CD8-positive, alpha-beta memory T cell (primary cell): ENCODE results near the gene TNFAIP1. TPM values are rescaled to one million over a fixed set of nuclear protein-coding genes. Genes with fewer than 3 reads are reported as not detected.
A peak's percentile ranks its signal among the peaks of the same experiment; 100 is the strongest.
"Not testable (repeated sequence)": the region's sequence is repeated elsewhere in the genome, so short reads cannot be mapped to it uniquely, and the experiment has no call there.

Experiments used
- CTCF ChIA-PET: fragments of 350-600 bp; sonication (Branson Sonifier 250); formaldehyde crosslinking; loops from one replicate; lab custom pipeline; 2021; ENCODE audit warnings: antibody characterized with exemption; lab: Charles Lee
- POLR2A ChIA-PET: fragments of 350-600 bp; sonication (Branson Sonifier 250); formaldehyde crosslinking; loops from one replicate; lab custom pipeline; 2021; ENCODE audit warnings: antibody characterized with exemption; lab: Charles Lee
- DNase-seq, 5 donors: peaks; one replicate each; pipeline versions ENCODE4 v3.0.0 to v3.0.0-alpha.2; 2020 to 2022; ENCODE audit warnings: mixed read lengths in 1 of 5
- H3K27ac ChIP-seq: one replicate; pipeline ENCODE4 v1.7.0; 2013; ENCODE audit warnings: low read depth, mild to moderate bottlenecking, low read length, moderate library complexity
- H3K27me3 ChIP-seq: 2 replicates; pipeline ENCODE4 v1.7.0; 2013; ENCODE audit warnings: low read length, mild to moderate bottlenecking; ENCODE audit not compliant: insufficient read depth, poor library complexity, severe bottlenecking
- H3K36me3 ChIP-seq: 2 replicates; pipeline ENCODE4 v1.7.0; 2013; ENCODE audit warnings: mild to moderate bottlenecking, low read length, moderate library complexity; ENCODE audit not compliant: insufficient read depth
- H3K4me1 ChIP-seq: 2 replicates; pipeline ENCODE4 v1.7.0; 2013; ENCODE audit warnings: mild to moderate bottlenecking, low read length, moderate library complexity; ENCODE audit not compliant: insufficient read depth
- H3K4me3 ChIP-seq: 2 replicates; pipeline ENCODE4 v1.7.0; 2013; ENCODE audit warnings: mild to moderate bottlenecking, low read length
- H3K9me3 ChIP-seq: 2 replicates; pipeline ENCODE4 v1.7.0; 2013; ENCODE audit warnings: mild to moderate bottlenecking, low read length
- H3K27ac Mint-ChIP-seq, 8 donors: one replicate each; pipeline ENCODE4 v1.8.0; 2020 to 2021; ENCODE audit warnings: mixed read lengths in 8 of 8, mild to moderate bottlenecking in 6 of 8, inconsistent platforms in 3 of 8, moderate library complexity in 3 of 8
- H3K27me3 Mint-ChIP-seq, 2 donors: one replicate each; pipeline ENCODE4 v1.8.0; 2020 to 2021; ENCODE audit warnings: mixed read lengths in 2 of 2, mild to moderate bottlenecking in 1 of 2, moderate library complexity in 1 of 2
- H3K36me3 Mint-ChIP-seq, 3 donors: one replicate each; pipeline ENCODE4 v1.8.0; 2020 to 2021; ENCODE audit warnings: mixed read lengths in 3 of 3, inconsistent platforms in 1 of 3, mild to moderate bottlenecking in 1 of 3
- H3K4me1 Mint-ChIP-seq, 3 donors: one replicate each; pipeline ENCODE4 v1.8.0; 2020 to 2021; ENCODE audit warnings: mixed read lengths in 3 of 3, inconsistent platforms in 1 of 3, mild to moderate bottlenecking in 1 of 3
- H3K4me3 Mint-ChIP-seq, 7 donors: one replicate each; pipeline ENCODE4 v1.8.0; 2020 to 2021; ENCODE audit warnings: mixed read lengths in 7 of 7, mild to moderate bottlenecking in 6 of 7, moderate library complexity in 4 of 7, inconsistent platforms in 2 of 7
- H3K9me3 Mint-ChIP-seq, 5 donors: one replicate each; pipeline ENCODE4 v1.8.0; 2020 to 2022; ENCODE audit warnings: mixed read lengths in 5 of 5, mild to moderate bottlenecking in 3 of 5, moderate library complexity in 2 of 5, inconsistent platforms in 1 of 5
- polyA plus RNA-seq: library from polyadenylated mRNA; unstranded; fragments of 300-500 nt; fragmentation: Illumina TruSeq; gene quantifications from one replicate; pipeline ENCODE4 v1.2.3, GENCODE V29; 2021
- total RNA-seq, 2 experiments: library from RNA; stranded (reverse); gene quantifications; one replicate each; pipeline ENCODE4 v1.2.3, GENCODE V29; 2021

TNFAIP1 gene
- total RNA-seq (10 to 100 TPM; 29.0 to 30.6 TPM), polyA plus RNA-seq (10.6 TPM)

GRCh38 chr17:28335201-28335958, at the start of gene TNFAIP1, which contains the start of gene IFT20:
Gene TNFAIP1, plus strand, starts transcription at chr17:28335761. Its CDS starts 3,761 bp downstream, at chr17:28339522.
Gene IFT20, minus strand, starts transcription at chr17:28335472. Its CDS starts 3,487 bp downstream, at chr17:28331985.
- POLR2A ChIA-PET = interaction anchor here (0.6 to 2.5 kb wide), 13 partner anchors 15 to 617 kb away, joined by 3 to 62 read pairs (median 5); partner anchors contain the start of genes BLTP2, PHF12, POLDIP2 and RPL23A
- Histone ChIP-seq H3K27ac (peak within 1 kb of the TSS; percentile 98), H3K4me3 (peak within 1 kb of the TSS; percentile 86), H3K36me3 (no peaks in the 10 kb centered on the region), H3K4me1 (peaks cover 31% of the 10 kb centered on the region), H3K27me3 (no peaks in the 10 kb centered on the region), H3K9me3 (no peaks in the 10 kb centered on the region)
- H3K36me3 Mint-ChIP-seq = peaks cover 0 to 45% (median 4%) of the 10 kb centered on the region in 3 donors
- H3K9me3 Mint-ChIP-seq = no peaks in the 10 kb centered on the region
- no peaks in the 10 kb centered on the region for H3K27me3 Mint-ChIP-seq
- H3K4me1 Mint-ChIP-seq = peaks cover 39 to 56% (median 50%) of the 10 kb centered on the region in 3 donors
- peak; percentile 95 to 99 (median 97) for DNase-seq
- peak within 1 kb of the TSS; percentile 92 to 99 (median 96) for H3K27ac Mint-ChIP-seq
- CTCF ChIA-PET = interaction anchor here (0.7 to 3.7 kb wide), 12 partner anchors 10 to 618 kb away, joined by 3 to 30 read pairs (median 3); partner anchors contain the start of gene POLDIP2
- H3K4me3 Mint-ChIP-seq = peak within 1 kb of the TSS; percentile 90 to 99 (median 96)

GRCh38 chr17:28285965-28286364, 49.6 kb upstream of the TNFAIP1 start:
- H3K4me3 ChIP-seq = no peak overlapping the region
- no peak for DNase-seq
- Mint-ChIP-seq H3K27ac (no peak overlapping the region), H3K4me3 (no peak overlapping the region), H3K36me3 (no peaks in the 10 kb centered on the region), H3K4me1 (no peaks in the 10 kb centered on the region), H3K9me3 (no peaks in the 10 kb centered on the region), H3K27me3 (peaks cover 3 to 4% of the 10 kb centered on the region in 2 donors)
- no peak overlapping the region for H3K27ac ChIP-seq
- POLR2A ChIA-PET = no interaction called here
- CTCF ChIA-PET = no interaction called here
- no peaks in the 10 kb centered on the region for H3K36me3 ChIP-seq
- no peaks in the 10 kb centered on the region for H3K4me1 ChIP-seq
- H3K9me3 ChIP-seq = no peaks in the 10 kb centered on the region
- no peaks in the 10 kb centered on the region for H3K27me3 ChIP-seq

DNA sequence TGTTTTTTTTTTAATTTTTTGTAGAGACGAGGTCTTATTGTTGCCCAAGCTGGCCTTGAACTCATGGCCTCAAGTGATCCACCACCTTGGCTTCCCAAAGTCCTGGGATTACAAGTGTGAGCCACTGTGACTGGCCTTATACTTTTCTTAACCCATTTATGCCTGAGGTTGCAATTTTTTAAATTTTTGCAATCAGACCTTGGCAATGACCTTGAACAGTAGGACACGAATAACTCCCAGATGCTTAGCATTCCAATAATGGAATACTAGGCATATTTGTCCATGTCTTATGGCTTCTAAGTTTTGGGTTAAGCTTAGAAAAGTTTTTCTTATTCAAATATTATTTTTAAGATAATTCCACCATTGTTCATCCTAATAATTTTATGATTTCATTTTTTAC, 44.9 kb upstream of the TNFAIP1 start:
- no peaks in the 10 kb centered on the region for H3K4me1 Mint-ChIP-seq

DNA sequence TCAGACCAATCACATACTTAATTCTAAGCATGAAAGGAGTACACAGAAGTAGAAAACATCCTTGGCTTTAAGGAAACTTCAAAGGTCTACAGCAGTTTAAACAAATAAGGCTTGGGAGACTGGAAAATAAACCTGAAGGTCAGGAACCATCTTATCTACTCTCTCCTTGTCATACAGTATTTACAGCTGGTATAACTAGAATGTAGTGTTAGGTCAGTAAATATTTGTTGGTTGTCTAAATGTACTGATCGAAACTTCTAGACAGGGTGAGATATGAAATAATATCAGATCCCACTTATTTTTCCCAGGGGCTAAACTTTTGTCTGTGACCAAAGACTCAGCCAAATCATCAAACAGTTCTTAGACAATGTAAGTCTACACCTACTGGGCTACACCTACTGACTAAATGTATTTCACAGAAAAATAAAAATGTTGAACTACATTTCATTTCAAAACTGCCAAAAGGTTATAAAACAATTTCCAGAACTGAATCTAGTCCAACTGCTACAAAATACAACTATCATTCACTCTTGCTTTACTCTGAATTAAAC, 43.7 kb upstream of the TNFAIP1 start:
- no peak for DNase-seq
- no peaks in the 10 kb centered on the region for H3K27me3 ChIP-seq
- H3K9me3 ChIP-seq = no peaks in the 10 kb centered on the region
- Mint-ChIP-seq H3K4me1 (no peaks in the 10 kb centered on the region), H3K9me3 (no peaks in the 10 kb centered on the region), H3K27ac (no peak overlapping the region), H3K4me3 (no peak overlapping the region), H3K36me3 (no peaks in the 10 kb centered on the region), H3K27me3 (peaks cover 11 to 22% of the 10 kb centered on the region in 2 donors)
- no peak overlapping the region for H3K27ac ChIP-seq
- no peaks in the 10 kb centered on the region for H3K4me1 ChIP-seq
- H3K36me3 ChIP-seq = no peaks in the 10 kb centered on the region
- ChIA-PET POLR2A (no interaction called here), CTCF (no interaction called here)
- H3K4me3 ChIP-seq = no peak overlapping the region

More for the DNA sequence above, 44.9 kb upstream of the TNFAIP1 start:
- Mint-ChIP-seq H3K27me3 (peaks cover 8 to 20% of the 10 kb centered on the region in 2 donors), H3K4me3 (no peak overlapping the region), H3K36me3 (no peaks in the 10 kb centered on the region), H3K9me3 (no peaks in the 10 kb centered on the region), H3K27ac (no peak overlapping the region)
- Histone ChIP-seq H3K27me3 (no peaks in the 10 kb centered on the region), H3K4me3 (no peak overlapping the region), H3K4me1 (no peaks in the 10 kb centered on the region), H3K36me3 (no peaks in the 10 kb centered on the region), H3K9me3 (no peaks in the 10 kb centered on the region), H3K27ac (no peak overlapping the region)
- CTCF ChIA-PET = no interaction called here
- POLR2A ChIA-PET = no interaction called here
- no peak for DNase-seq

DNA sequence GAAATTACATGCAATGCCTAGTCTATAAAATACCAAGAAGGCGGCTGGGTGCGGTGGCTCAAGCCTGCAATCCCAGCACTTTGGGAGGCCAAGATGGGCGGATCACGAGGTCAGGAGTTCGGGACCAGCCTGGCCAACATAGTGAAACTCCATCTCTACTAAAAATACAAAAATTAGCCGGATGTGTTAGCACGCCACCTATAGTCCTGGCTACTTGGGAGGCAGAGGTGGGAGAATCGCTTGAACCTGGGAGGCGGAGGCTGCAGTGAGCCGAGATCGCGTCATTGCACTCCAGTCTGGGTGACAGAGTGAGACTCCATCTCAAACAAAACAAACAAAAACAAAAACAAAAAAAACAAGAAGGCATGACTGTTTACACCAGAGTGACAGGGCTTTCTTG, 42.7 kb upstream of the TNFAIP1 start:
- H3K27me3 Mint-ChIP-seq = peaks cover 11 to 22% of the 10 kb centered on the region in 2 donors
- H3K27me3 ChIP-seq, DNase-seq, H3K27ac ChIP-seq, CTCF ChIA-PET, H3K4me3 Mint-ChIP-seq, H3K27ac Mint-ChIP-seq, H3K36me3 ChIP-seq, H3K36me3 Mint-ChIP-seq, H3K4me1 Mint-ChIP-seq, H3K9me3 Mint-ChIP-seq, H3K4me3 ChIP-seq, H3K4me1 ChIP-seq, H3K9me3 ChIP-seq, POLR2A ChIA-PET: not testable (repeated sequence)

GRCh38 chr17:28293994-28294393, 41.6 kb upstream of the TNFAIP1 start:
- no peaks in the 10 kb centered on the region for H3K9me3 ChIP-seq
- H3K4me1 Mint-ChIP-seq = no peaks in the 10 kb centered on the region

DNA sequence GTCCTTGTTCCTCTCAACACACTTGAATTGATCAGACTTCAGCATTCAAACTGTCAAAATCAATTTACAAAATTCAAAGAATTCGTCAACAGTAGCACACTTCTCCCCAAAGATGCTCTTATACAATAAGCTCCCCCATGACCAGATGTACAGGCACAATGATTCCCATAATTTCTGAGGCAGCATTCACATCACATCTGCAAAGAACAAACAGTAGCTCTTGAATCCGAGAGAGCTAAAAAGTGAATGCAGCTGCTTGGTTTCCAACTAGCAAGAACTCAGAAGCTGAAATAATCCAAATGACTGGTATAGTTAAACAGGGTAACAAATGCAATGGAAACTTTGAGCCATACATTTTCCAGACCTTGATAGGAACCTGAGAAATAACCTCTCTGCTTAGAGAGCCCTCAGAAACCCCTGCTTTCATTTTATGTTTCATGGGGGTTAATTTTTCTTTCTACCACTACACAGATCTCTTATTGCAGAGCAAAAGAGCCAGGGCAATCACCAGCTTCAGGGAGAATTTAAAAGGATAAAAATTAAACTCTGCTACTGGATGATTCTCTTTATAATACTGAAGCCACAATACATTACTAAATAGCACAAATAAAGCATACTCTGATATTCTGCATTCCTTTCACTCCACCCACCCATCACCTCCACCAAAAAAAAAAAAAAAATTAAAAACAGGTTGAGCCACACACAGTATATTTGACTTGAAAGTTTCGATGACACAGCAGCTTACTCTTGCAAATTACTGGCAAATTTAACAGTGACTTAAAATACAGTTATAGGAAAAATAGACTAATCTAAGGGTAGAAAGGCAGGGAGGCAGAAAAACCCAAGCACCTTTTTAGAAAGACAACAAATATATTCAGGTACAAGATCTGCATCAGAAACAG, 39.6 kb upstream of the TNFAIP1 start:
- Mint-ChIP-seq H3K27ac (peak overlapping the region in 1 of 8 donors; percentile 61), H3K9me3 (no peaks in the 10 kb centered on the region), H3K27me3 (peaks cover 9 to 22% of the 10 kb centered on the region in 2 donors), H3K4me3 (no peak overlapping the region), H3K4me1 (no peaks in the 10 kb centered on the region), H3K36me3 (no peaks in the 10 kb centered on the region)
- no peaks in the 10 kb centered on the region for H3K27me3 ChIP-seq
- H3K4me1 ChIP-seq = no peaks in the 10 kb centered on the region
- no peaks in the 10 kb centered on the region for H3K36me3 ChIP-seq
- H3K4me3 ChIP-seq = no peak overlapping the region
- ChIA-PET POLR2A (no interaction called here), CTCF (no interaction called here)
- DNase-seq = no peak
- no peak overlapping the region for H3K27ac ChIP-seq
- H3K9me3 ChIP-seq = no peaks in the 10 kb centered on the region

More at GRCh38 chr17:28293994-28294393, 41.6 kb upstream of the TNFAIP1 start:
- Mint-ChIP-seq H3K27me3 (peaks cover 12 to 22% of the 10 kb centered on the region in 2 donors), H3K27ac (no peak overlapping the region), H3K36me3 (no peaks in the 10 kb centered on the region), H3K9me3 (no peaks in the 10 kb centered on the region), H3K4me3 (no peak overlapping the region)
- no peaks in the 10 kb centered on the region for H3K27me3 ChIP-seq
- H3K27ac ChIP-seq = no peak overlapping the region
- no peak overlapping the region for H3K4me3 ChIP-seq
- H3K36me3 ChIP-seq = no peaks in the 10 kb centered on the region
- DNase-seq = no peak
- ChIA-PET POLR2A (no interaction called here), CTCF (interaction anchor here (0.9 kb wide), 1 partner anchor 42 kb away, joined by 3 read pairs; no protein-coding TSS in a partner anchor)
- no peaks in the 10 kb centered on the region for H3K4me1 ChIP-seq
